ENCODE results near the gene TRMT10C.
"Not testable (repeated sequence)": the region's sequence is repeated elsewhere in the genome, so short reads cannot be mapped to it uniquely, and the experiment has no call there.

Gene TRMT10C

DNA sequence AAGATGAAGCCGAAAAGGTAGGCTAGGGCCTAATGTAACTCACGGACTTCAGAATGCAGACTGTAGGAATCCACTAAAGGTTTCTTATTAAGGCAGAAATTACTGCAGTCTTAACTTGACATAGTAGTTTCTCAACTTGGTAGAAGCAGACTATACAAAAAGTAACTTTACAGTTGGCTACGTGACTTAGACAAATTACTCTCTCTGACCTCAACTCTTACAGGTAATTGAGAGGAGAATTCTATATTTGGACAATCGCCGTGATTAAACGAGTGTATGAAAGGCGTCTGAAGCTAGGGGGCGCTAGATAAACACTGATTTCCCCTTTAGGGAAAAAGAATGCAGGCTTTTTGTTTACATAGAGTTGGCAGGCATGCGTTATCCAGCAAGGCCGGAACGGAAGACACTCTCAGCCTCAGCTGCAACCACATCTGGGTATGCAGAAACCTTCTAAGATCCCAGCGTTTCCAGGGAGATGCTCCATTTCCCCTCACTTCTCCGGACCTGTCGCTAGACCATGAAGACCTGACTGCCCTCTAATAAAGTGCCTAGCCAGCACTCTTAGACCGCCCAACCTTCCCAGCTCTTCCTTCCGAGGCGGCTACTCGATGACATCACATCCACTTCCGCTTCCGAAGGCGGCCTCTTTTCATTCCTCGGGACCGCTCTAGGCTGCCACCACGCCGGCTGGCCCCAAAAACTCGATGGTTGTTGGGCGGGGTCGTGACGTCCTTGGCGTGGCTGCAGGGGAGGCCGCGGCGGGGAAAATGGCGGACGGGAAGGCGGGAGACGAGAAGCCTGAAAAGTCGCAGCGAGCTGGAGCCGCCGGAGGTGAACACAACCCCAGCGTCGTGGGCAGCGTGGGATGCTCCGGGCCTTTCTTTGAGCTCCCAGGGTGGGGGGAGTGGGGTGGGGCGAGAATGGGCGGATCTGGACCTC lies 12.1 kb downstream of the TRMT10C start, which contains the start of gene PCNP:
PCNP (plus strand) TSS at position 732 of the 939 bp plus-strand sequence; CDS start at position 768, 36 bp downstream.
- Histone ChIP-seq H3K9me3 (ENCODE audit: control insufficient read depth in 5 of 5, low read length in 5 of 5) (no peaks in the 10 kb centered on the region), H3K36me3 (ENCODE audit: control insufficient read depth in 5 of 5, insufficient read depth in 5 of 5, low read length in 5 of 5) (peaks cover 0 to 5% (median 3%) of the 10 kb centered on the region in 5 donors), H3K9ac (ENCODE audit: low read length in 5 of 5) (peak within 1 kb of the TSS; percentile 94 to 100 (median 97)), H3K4me1 (ENCODE audit: control insufficient read depth in 5 of 5, insufficient read depth in 5 of 5, low read length in 5 of 5) (peaks cover 0 to 28% (median 22%) of the 10 kb centered on the region in 5 donors), H3K27ac (ENCODE audit: low read depth, low read length) (peak within 1 kb of the TSS; percentile 95), H3K27me3 (ENCODE audit: control insufficient read depth in 5 of 5, insufficient read depth in 4 of 5, low read length in 5 of 5) (no peaks in the 10 kb centered on the region), H3K4me3 (ENCODE audit: low read depth in 1 of 5, low read length in 5 of 5) (peak within 1 kb of the TSS; percentile 98 to 99 (median 99))

DNA sequence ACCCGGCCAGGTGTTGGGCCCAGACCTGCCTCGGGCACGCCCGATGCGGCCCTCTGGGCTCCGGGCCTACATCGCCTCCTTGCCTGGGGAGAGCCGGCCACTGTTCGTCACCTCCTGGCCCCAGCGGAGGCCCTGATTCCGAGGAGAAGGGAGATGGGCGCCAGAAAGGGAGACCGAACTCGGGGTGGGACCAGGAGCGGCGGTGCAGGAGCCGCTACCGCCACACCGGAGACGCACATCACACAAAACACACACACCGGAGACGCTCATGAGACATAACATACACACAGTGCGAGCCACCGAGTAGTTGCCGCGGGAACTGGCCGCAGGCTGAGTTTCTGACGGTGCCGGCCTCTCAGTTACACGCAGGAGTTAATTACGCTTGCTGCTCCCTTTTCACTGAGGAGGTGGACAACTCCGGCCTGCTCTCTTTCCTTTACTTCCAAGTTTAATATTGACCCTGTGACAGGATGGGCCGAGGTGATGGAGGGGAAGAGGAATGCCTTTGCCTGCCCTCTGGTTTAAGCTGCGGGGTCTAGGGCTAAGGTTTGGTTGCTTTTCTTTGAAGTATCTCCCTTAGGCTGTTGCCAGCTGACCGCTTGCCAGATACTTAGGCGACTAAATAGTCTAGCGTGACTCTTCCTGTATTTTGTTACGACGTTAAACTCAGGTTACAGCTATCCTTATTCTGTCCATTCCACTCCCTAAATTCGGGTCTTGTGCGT lies 12.9 kb downstream of the TRMT10C start:
- Histone ChIP-seq H3K27ac (ENCODE audit: low read depth, low read length) (peak overlapping the region; percentile 95), H3K4me1 (ENCODE audit: control insufficient read depth in 5 of 5, insufficient read depth in 5 of 5, low read length in 5 of 5) (peaks cover 0 to 31% (median 22%) of the 10 kb centered on the region in 5 donors), H3K9me3 (ENCODE audit: control insufficient read depth in 5 of 5, low read length in 5 of 5) (no peaks in the 10 kb centered on the region), H3K27me3 (ENCODE audit: control insufficient read depth in 5 of 5, insufficient read depth in 4 of 5, low read length in 5 of 5) (no peaks in the 10 kb centered on the region), H3K4me3 (ENCODE audit: low read depth in 1 of 5, low read length in 5 of 5) (peak overlapping the region; percentile 98 to 99 (median 99)), H3K36me3 (ENCODE audit: control insufficient read depth in 5 of 5, insufficient read depth in 5 of 5, low read length in 5 of 5) (peaks cover 0 to 7% (median 5%) of the 10 kb centered on the region in 5 donors), H3K9ac (ENCODE audit: low read length in 5 of 5) (peak overlapping the region; percentile 94 to 100 (median 97))

DNA sequence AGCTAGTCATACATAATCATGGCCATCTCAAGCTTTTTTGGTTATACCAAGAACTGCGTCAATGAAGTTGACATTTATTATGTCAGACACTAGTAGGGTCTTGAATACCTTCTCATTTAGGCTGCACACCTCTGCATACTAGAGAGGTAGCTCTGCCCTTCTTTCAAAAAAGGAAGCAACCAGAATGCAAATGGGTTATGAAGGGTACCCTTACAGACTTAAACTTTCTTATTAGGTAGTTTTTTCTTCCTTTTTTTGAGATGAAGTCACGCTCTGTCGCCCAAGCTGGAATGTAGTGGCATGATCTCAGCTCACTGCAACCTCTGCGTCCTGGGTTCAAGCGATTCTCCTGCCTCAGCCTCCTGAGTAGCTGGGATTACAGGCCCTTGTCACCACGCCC lies 15.6 kb downstream of the TRMT10C start:
- H3K27ac ChIP-seq (ENCODE audit: low read depth, low read length), result no peak overlapping the region
- H3K9ac ChIP-seq (ENCODE audit: low read length in 5 of 5), result no peak overlapping the region
- peaks cover 0 to 39% (median 26%) of the 10 kb centered on the region in 5 donors for H3K4me1 ChIP-seq (ENCODE audit: control insufficient read depth in 5 of 5, insufficient read depth in 5 of 5, low read length in 5 of 5)
- peaks cover 4 to 10% (median 9%) of the 10 kb centered on the region in 5 donors for H3K36me3 ChIP-seq (ENCODE audit: control insufficient read depth in 5 of 5, insufficient read depth in 5 of 5, low read length in 5 of 5)
- H3K9me3 ChIP-seq (ENCODE audit: control insufficient read depth in 5 of 5, low read length in 5 of 5), result no peaks in the 10 kb centered on the region
- H3K4me3 ChIP-seq (ENCODE audit: low read depth in 1 of 5, low read length in 5 of 5), result no peak overlapping the region
- no peaks in the 10 kb centered on the region for H3K27me3 ChIP-seq (ENCODE audit: control insufficient read depth in 5 of 5, insufficient read depth in 4 of 5, low read length in 5 of 5)

- peaks cover 19 to 49% (median 25%) of the 10 kb centered on the region in 5 donors for H3K36me3 ChIP-seq (ENCODE audit: control insufficient read depth in 5 of 5, insufficient read depth in 5 of 5, low read length in 5 of 5)
- no peak overlapping the region for H3K4me3 ChIP-seq (ENCODE audit: low read depth in 1 of 5, low read length in 5 of 5)
- H3K9me3 ChIP-seq (ENCODE audit: control insufficient read depth in 5 of 5, low read length in 5 of 5), result no peaks in the 10 kb centered on the region
- H3K27ac ChIP-seq (ENCODE audit: low read depth, low read length), result no peak overlapping the region
- no peak overlapping the region for H3K9ac ChIP-seq (ENCODE audit: low read length in 5 of 5)
- H3K4me1 ChIP-seq (ENCODE audit: control insufficient read depth in 5 of 5, insufficient read depth in 5 of 5, low read length in 5 of 5), result peaks cover 0 to 4% (median 0%) of the 10 kb centered on the region in 5 donors
- H3K27me3 ChIP-seq (ENCODE audit: control insufficient read depth in 5 of 5, insufficient read depth in 4 of 5, low read length in 5 of 5), result no peaks in the 10 kb centered on the region
These were observed 26.9 kb downstream of the TRMT10C start for GRCh38 chr3:101588616-101589015.

- H3K9ac ChIP-seq (ENCODE audit: low read length in 5 of 5), result no peak overlapping the region
- H3K4me3 ChIP-seq (ENCODE audit: low read depth in 1 of 5, low read length in 5 of 5), result no peak overlapping the region
- peaks cover 18 to 54% (median 36%) of the 10 kb centered on the region in 5 donors for H3K36me3 ChIP-seq (ENCODE audit: control insufficient read depth in 5 of 5, insufficient read depth in 5 of 5, low read length in 5 of 5)
- H3K9me3 ChIP-seq (ENCODE audit: control insufficient read depth in 5 of 5, low read length in 5 of 5), result no peaks in the 10 kb centered on the region
- no peak overlapping the region for H3K27ac ChIP-seq (ENCODE audit: low read depth, low read length)
- H3K4me1 ChIP-seq (ENCODE audit: control insufficient read depth in 5 of 5, insufficient read depth in 5 of 5, low read length in 5 of 5), result peaks cover 0 to 4% (median 0%) of the 10 kb centered on the region in 5 donors
- no peaks in the 10 kb centered on the region for H3K27me3 ChIP-seq (ENCODE audit: control insufficient read depth in 5 of 5, insufficient read depth in 4 of 5, low read length in 5 of 5)
These were observed 29.4 kb downstream of the TRMT10C start for GRCh38 chr3:101591071-101591470.

DNA sequence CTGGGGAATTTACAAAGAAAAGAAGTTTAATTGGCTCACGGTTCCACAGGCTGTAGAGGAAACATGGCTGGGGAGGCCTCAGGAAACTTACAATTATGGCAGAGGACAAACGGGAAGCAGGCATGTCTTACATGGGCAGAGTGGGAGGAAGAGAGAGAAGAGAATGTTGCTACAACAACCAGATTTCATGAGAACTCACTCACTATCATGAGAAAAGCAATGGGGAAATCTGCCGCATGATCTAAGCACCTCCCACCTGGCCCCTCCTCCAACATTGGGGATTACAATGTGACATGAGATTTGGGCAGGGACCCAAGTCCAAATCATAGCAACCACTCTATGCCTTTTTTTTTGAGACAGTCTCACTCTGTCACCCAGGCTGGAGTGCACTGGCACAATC lies 41.1 kb downstream of the TRMT10C start:
- Histone ChIP-seq H3K4me1 (ENCODE audit: control insufficient read depth in 5 of 5, insufficient read depth in 5 of 5, low read length in 5 of 5) (no peaks in the 10 kb centered on the region), H3K27ac (ENCODE audit: low read depth, low read length) (no peak overlapping the region), H3K4me3 (ENCODE audit: low read depth in 1 of 5, low read length in 5 of 5) (no peak overlapping the region), H3K9ac (ENCODE audit: low read length in 5 of 5) (no peak overlapping the region), H3K36me3 (ENCODE audit: control insufficient read depth in 5 of 5, insufficient read depth in 5 of 5, low read length in 5 of 5) (peaks cover 0 to 5% (median 0%) of the 10 kb centered on the region in 5 donors), H3K27me3 (ENCODE audit: control insufficient read depth in 5 of 5, insufficient read depth in 4 of 5, low read length in 5 of 5) (no peaks in the 10 kb centered on the region), H3K9me3 (ENCODE audit: control insufficient read depth in 5 of 5, low read length in 5 of 5) (no peaks in the 10 kb centered on the region)

GRCh38 chr3:101603184-101603583 lies 41.5 kb downstream of the TRMT10C start:
- H3K36me3 ChIP-seq (ENCODE audit: control insufficient read depth in 5 of 5, insufficient read depth in 5 of 5, low read length in 5 of 5), result peaks cover 0 to 4% (median 0%) of the 10 kb centered on the region in 5 donors
- no peaks in the 10 kb centered on the region for H3K4me1 ChIP-seq (ENCODE audit: control insufficient read depth in 5 of 5, insufficient read depth in 5 of 5, low read length in 5 of 5)
- H3K4me3 ChIP-seq (ENCODE audit: low read depth in 1 of 5, low read length in 5 of 5), result no peak overlapping the region
- H3K9me3 ChIP-seq (ENCODE audit: control insufficient read depth in 5 of 5, low read length in 5 of 5), result no peaks in the 10 kb centered on the region
- no peak overlapping the region for H3K9ac ChIP-seq (ENCODE audit: low read length in 5 of 5)
- no peaks in the 10 kb centered on the region for H3K27me3 ChIP-seq (ENCODE audit: control insufficient read depth in 5 of 5, insufficient read depth in 4 of 5, low read length in 5 of 5)
- H3K27ac ChIP-seq (ENCODE audit: low read depth, low read length), result no peak overlapping the region

DNA sequence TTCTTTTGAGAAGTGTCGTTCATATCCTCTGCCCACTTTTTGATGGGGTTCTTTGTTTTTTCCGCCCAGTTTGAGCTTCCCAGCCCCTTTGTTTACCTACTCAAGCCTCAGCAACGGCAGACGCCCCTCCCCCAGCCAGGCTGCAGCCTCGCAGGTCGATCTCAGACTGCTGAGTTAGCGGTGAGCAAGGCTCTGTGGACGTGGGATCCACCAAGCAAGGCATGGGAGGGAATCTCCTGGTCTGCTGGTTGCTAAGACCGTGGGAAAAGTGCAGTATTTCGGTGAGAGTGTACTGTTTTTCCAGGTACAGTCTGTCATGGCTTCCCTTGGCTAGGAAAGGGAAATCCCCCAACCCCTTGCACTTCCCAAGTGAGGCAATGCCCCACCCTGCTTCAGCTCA lies 43.7 kb downstream of the TRMT10C start:
- not testable (repeated sequence) for H3K27me3 ChIP-seq (ENCODE audit: control insufficient read depth in 5 of 5, insufficient read depth in 4 of 5, low read length in 5 of 5); H3K9me3 ChIP-seq (ENCODE audit: control insufficient read depth in 5 of 5, low read length in 5 of 5); H3K9ac ChIP-seq (ENCODE audit: low read length in 5 of 5); H3K4me3 ChIP-seq (ENCODE audit: low read depth in 1 of 5, low read length in 5 of 5); H3K36me3 ChIP-seq (ENCODE audit: control insufficient read depth in 5 of 5, insufficient read depth in 5 of 5, low read length in 5 of 5); H3K27ac ChIP-seq (ENCODE audit: low read depth, low read length); H3K4me1 ChIP-seq (ENCODE audit: control insufficient read depth in 5 of 5, insufficient read depth in 5 of 5, low read length in 5 of 5)

- Histone ChIP-seq H3K9me3 (ENCODE audit: control insufficient read depth in 5 of 5, low read length in 5 of 5) (no peaks in the 10 kb centered on the region), H3K4me3 (ENCODE audit: low read depth in 1 of 5, low read length in 5 of 5) (no peak overlapping the region), H3K36me3 (ENCODE audit: control insufficient read depth in 5 of 5, insufficient read depth in 5 of 5, low read length in 5 of 5) (no peaks in the 10 kb centered on the region), H3K27me3 (ENCODE audit: control insufficient read depth in 5 of 5, insufficient read depth in 4 of 5, low read length in 5 of 5) (no peaks in the 10 kb centered on the region), H3K9ac (ENCODE audit: low read length in 5 of 5) (no peak overlapping the region), H3K27ac (ENCODE audit: low read depth, low read length) (no peak overlapping the region), H3K4me1 (ENCODE audit: control insufficient read depth in 5 of 5, insufficient read depth in 5 of 5, low read length in 5 of 5) (no peaks in the 10 kb centered on the region)
These were observed 49.4 kb downstream of the TRMT10C start for GRCh38 chr3:101611023-101611422.

DNA sequence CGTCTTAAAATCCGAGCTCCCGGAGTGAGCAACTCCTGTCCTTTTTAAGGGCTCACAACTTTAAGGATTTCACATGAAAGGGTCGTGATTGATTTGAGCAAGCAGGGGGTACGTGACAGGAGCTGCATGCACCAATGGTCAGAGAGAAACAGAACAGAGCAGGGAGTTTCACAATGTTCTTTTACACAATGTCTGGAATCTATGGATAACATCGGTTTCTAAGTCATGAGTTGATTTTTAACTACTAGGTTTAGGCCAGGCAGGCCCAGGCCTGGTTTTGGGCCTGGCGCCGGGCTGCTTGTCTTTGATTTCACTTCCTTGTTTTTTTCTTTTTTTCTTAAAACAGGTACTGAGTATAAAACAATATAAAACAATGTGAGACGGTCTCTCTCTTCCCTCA lies 51.3 kb downstream of the TRMT10C start:
- not testable (repeated sequence) for H3K27me3 ChIP-seq (ENCODE audit: control insufficient read depth in 5 of 5, insufficient read depth in 4 of 5, low read length in 5 of 5); H3K27ac ChIP-seq (ENCODE audit: low read depth, low read length); H3K9me3 ChIP-seq (ENCODE audit: control insufficient read depth in 5 of 5, low read length in 5 of 5); H3K4me1 ChIP-seq (ENCODE audit: control insufficient read depth in 5 of 5, insufficient read depth in 5 of 5, low read length in 5 of 5); H3K9ac ChIP-seq (ENCODE audit: low read length in 5 of 5); H3K4me3 ChIP-seq (ENCODE audit: low read depth in 1 of 5, low read length in 5 of 5); H3K36me3 ChIP-seq (ENCODE audit: control insufficient read depth in 5 of 5, insufficient read depth in 5 of 5, low read length in 5 of 5)
